Mucosa of rectum (tissue), 2 donors: ENCODE data around the gene RRAGD.

Experiments used
- H3K27ac ChIP-seq, 2 donors: one replicate each; pipeline ENCODE4 v1.7.0; 2013; ENCODE audit warnings: inconsistent platforms in 2 of 2, low read depth in 2 of 2, low read length in 2 of 2
- H3K27me3 ChIP-seq, 2 donors: one replicate each; pipeline ENCODE4 v1.7.0; 2013; ENCODE audit warnings: low read length in 2 of 2; ENCODE audit not compliant: control insufficient read depth in 2 of 2, insufficient read depth in 2 of 2
- H3K36me3 ChIP-seq, 2 donors: one replicate each; pipeline ENCODE4 v1.7.0; 2013; ENCODE audit warnings: low read length in 2 of 2; ENCODE audit not compliant: control insufficient read depth in 2 of 2, insufficient read depth in 2 of 2
- H3K4me1 ChIP-seq, 2 donors: one replicate each; pipeline ENCODE4 v1.7.0; 2013; ENCODE audit warnings: low read length in 2 of 2, mild to moderate bottlenecking in 1 of 2; ENCODE audit not compliant: control insufficient read depth in 2 of 2, insufficient read depth in 2 of 2
- H3K4me3 ChIP-seq, 2 donors: one replicate each; pipeline ENCODE4 v1.7.0; 2013; ENCODE audit warnings: low read length in 2 of 2
- H3K9ac ChIP-seq, 2 donors: one replicate each; pipeline ENCODE4 v1.7.0; 2013; ENCODE audit warnings: low read length in 2 of 2, low read depth in 1 of 2, mild to moderate bottlenecking in 1 of 2
- H3K9me3 ChIP-seq, 2 donors: one replicate each; pipeline ENCODE4 v1.7.0; 2013; ENCODE audit warnings: low read length in 2 of 2; ENCODE audit not compliant: control insufficient read depth in 2 of 2
- donor health status: healthy.
- donor health status: Normal muscosa, but diverticular disease.

The RRAGD gene

GRCh38 chr6:89379281-89379680 lies 32.8 kb downstream of the RRAGD start:
- Histone ChIP-seq H3K27ac (no peak overlapping the region), H3K9ac (no peak overlapping the region)

GRCh38 chr6:89378628-89379027 lies 33.4 kb downstream of the RRAGD start:
- H3K36me3 ChIP-seq, result no peaks in the 10 kb centered on the region
- no peaks in the 10 kb centered on the region for H3K27me3 ChIP-seq
- H3K4me3 ChIP-seq, result no peak overlapping the region
- no peaks in the 10 kb centered on the region for H3K9me3 ChIP-seq
- no peak overlapping the region for H3K9ac ChIP-seq
- H3K4me1 ChIP-seq, result peaks cover 0 to 3% of the 10 kb centered on the region in 2 donors
- no peak overlapping the region for H3K27ac ChIP-seq

More at GRCh38 chr6:89379281-89379680, 32.8 kb downstream of the RRAGD start:
- Histone ChIP-seq H3K9me3 (no peaks in the 10 kb centered on the region), H3K36me3 (no peaks in the 10 kb centered on the region), H3K27me3 (no peaks in the 10 kb centered on the region), H3K4me1 (peaks cover 0 to 3% of the 10 kb centered on the region in 2 donors), H3K4me3 (no peak overlapping the region)

- Histone ChIP-seq H3K4me1 (peaks cover 0 to 3% of the 10 kb centered on the region in 2 donors), H3K9ac (no peak overlapping the region), H3K27me3 (no peaks in the 10 kb centered on the region), H3K9me3 (no peaks in the 10 kb centered on the region), H3K4me3 (no peak overlapping the region), H3K27ac (no peak overlapping the region), H3K36me3 (no peaks in the 10 kb centered on the region)
These were observed 36.4 kb downstream of the RRAGD start for GRCh38 chr6:89375427-89376267.

- no peaks in the 10 kb centered on the region for H3K36me3 ChIP-seq
- peak overlapping the region in 1 of 2 donors; percentile 29 for H3K27ac ChIP-seq
- H3K9ac ChIP-seq, result no peak overlapping the region
- H3K4me1 ChIP-seq, result peaks cover 0 to 3% of the 10 kb centered on the region in 2 donors
- no peaks in the 10 kb centered on the region for H3K27me3 ChIP-seq
- no peaks in the 10 kb centered on the region for H3K9me3 ChIP-seq
- no peak overlapping the region for H3K4me3 ChIP-seq
These were observed 39.6 kb downstream of the RRAGD start for GRCh38 chr6:89372506-89372901.

- Histone ChIP-seq H3K9ac (no peak overlapping the region), H3K27me3 (no peaks in the 10 kb centered on the region), H3K9me3 (no peaks in the 10 kb centered on the region), H3K27ac (peak overlapping the region in 1 of 2 donors; percentile 10), H3K4me1 (peaks cover 0 to 3% of the 10 kb centered on the region in 2 donors), H3K4me3 (no peak overlapping the region), H3K36me3 (no peaks in the 10 kb centered on the region)
These were observed 40.1 kb downstream of the RRAGD start for GRCh38 chr6:89371849-89372505.

- Histone ChIP-seq H3K9ac (no peak overlapping the region), H3K27me3 (no peaks in the 10 kb centered on the region), H3K9me3 (no peaks in the 10 kb centered on the region), H3K27ac (no peak overlapping the region), H3K4me1 (no peaks in the 10 kb centered on the region), H3K4me3 (no peak overlapping the region), H3K36me3 (no peaks in the 10 kb centered on the region)
These were observed 43.1 kb downstream of the RRAGD start for GRCh38 chr6:89368999-89369398.

GRCh38 chr6:89368107-89368506 lies 44.0 kb downstream of the RRAGD start:
- no peak overlapping the region for H3K4me3 ChIP-seq
- no peaks in the 10 kb centered on the region for H3K4me1 ChIP-seq
- H3K9ac ChIP-seq, result no peak overlapping the region
- H3K27ac ChIP-seq, result no peak overlapping the region
- no peaks in the 10 kb centered on the region for H3K9me3 ChIP-seq
- H3K27me3 ChIP-seq, result no peaks in the 10 kb centered on the region
- no peaks in the 10 kb centered on the region for H3K36me3 ChIP-seq

GRCh38 chr6:89364586-89364985 lies 47.5 kb downstream of the RRAGD start:
- H3K9ac ChIP-seq, result no peak overlapping the region
- no peak overlapping the region for H3K4me3 ChIP-seq
- H3K27me3 ChIP-seq, result no peaks in the 10 kb centered on the region
- H3K36me3 ChIP-seq, result no peaks in the 10 kb centered on the region
- no peak overlapping the region for H3K27ac ChIP-seq
- H3K9me3 ChIP-seq, result no peaks in the 10 kb centered on the region
- no peaks in the 10 kb centered on the region for H3K4me1 ChIP-seq

- no peaks in the 10 kb centered on the region for H3K27me3 ChIP-seq
- H3K36me3 ChIP-seq, result no peaks in the 10 kb centered on the region
- no peaks in the 10 kb centered on the region for H3K4me1 ChIP-seq
- no peak overlapping the region for H3K4me3 ChIP-seq
- H3K9me3 ChIP-seq, result no peaks in the 10 kb centered on the region
- no peak overlapping the region for H3K9ac ChIP-seq
- no peak overlapping the region for H3K27ac ChIP-seq
These were observed 50.9 kb downstream of the RRAGD start for GRCh38 chr6:89361171-89361570.

- Histone ChIP-seq H3K27ac (no peak overlapping the region), H3K4me1 (no peaks in the 10 kb centered on the region), H3K36me3 (no peaks in the 10 kb centered on the region), H3K9ac (no peak overlapping the region), H3K27me3 (no peaks in the 10 kb centered on the region), H3K9me3 (no peaks in the 10 kb centered on the region), H3K4me3 (no peak overlapping the region)
These were observed 51.6 kb downstream of the RRAGD start for GRCh38 chr6:89360415-89360999.
